ENCODE results near the gene SLCO2A1. TPM values are rescaled to one million over a fixed set of nuclear protein-coding genes. Genes with fewer than 3 reads are reported as not detected.

SLCO2A1 gene
- total and polyA plus RNA-seq, 2 of the 4 experiments (the other 2 are of a cell fraction): under 0.01 to 1.5 TPM

GRCh38 chr3:133926736-133927539 lies 102.8 kb downstream of the SLCO2A1 start:
- intact Hi-C loops (cut with micrococcal nuclease) (loop anchor here (1.0 to 5.0 kb wide), 2 partner anchors 108 to 1195 kb away; no protein-coding TSS in a partner anchor), dilution Hi-C loops (cut with HindIII; ENCODE audit: low sequenced_read_pairs, unreplicated experiment) (no loop called here), in situ Hi-C loops (cut with MboI; ENCODE audit: low sequenced_read_pairs) (loop anchor here (10.0 to 25.0 kb wide), 2 partner anchors 112 to 1190 kb away; no protein-coding TSS in a partner anchor)
- Histone ChIP-seq H4K20me1 (ENCODE audit: insufficient read depth, low read length) (no peaks in the 10 kb centered on the region), H4K5ac (ENCODE audit: low read depth, low read length) (no peak overlapping the region), H4K8ac (ENCODE audit: low read depth in 2 of 2, low read length in 2 of 2) (peak overlapping the region in 1 of 2 experiments; percentile 71; a peak in 1 of 4 replicates), H3K56ac (ENCODE audit: extremely low read depth, insufficient read depth, low read length) (no peak overlapping the region), H2BK15ac (ENCODE audit: low read depth, low read length) (no peak overlapping the region), H3K14ac (replicated peaks; ENCODE audit: low read depth, low read length) (peak overlapping the region; percentile 22; the same call in 1 of the 2 replicates), H3K36me3 (ENCODE audit: control insufficient read depth, insufficient read depth, low read length) (no peaks in the 10 kb centered on the region), H3K4me3 (ENCODE audit: insufficient read depth, low read depth, low read length) (peak overlapping the region; percentile 51), H3K4me1 (ENCODE audit: control insufficient read depth, insufficient read depth, low read length) (no peaks in the 10 kb centered on the region), H2BK20ac (ENCODE audit: low read depth, low read length) (no peak overlapping the region), H2BK5ac (ENCODE audit: low read depth, low read length, poor library complexity, severe bottlenecking) (no peak overlapping the region), H2AK9ac (replicated peaks; ENCODE audit: low read depth, low read length, poor library complexity) (peak overlapping the region; percentile 12), H3K4me2 (ENCODE audit: low read depth, low read length) (peak overlapping the region; percentile 70), H3K4ac (ENCODE audit: low read depth, low read length) (no peak overlapping the region), H2AFZ (replicated peaks; ENCODE audit: low read length, poor library complexity) (peak overlapping the region; percentile 90), H2AK5ac (ENCODE audit: low read depth, low read length) (no peak overlapping the region), H3K23ac (ENCODE audit: low read depth, low read length) (no peak overlapping the region), H3K9me3 (ENCODE audit: control insufficient read depth, insufficient read depth, low read length) (no peaks in the 10 kb centered on the region), H2BK120ac (ENCODE audit: low read depth, low read length) (peak overlapping the region; percentile 30; the same call in 1 of the 2 replicates), H3K27me3 (ENCODE audit: control insufficient read depth, insufficient read depth, low read length) (no peaks in the 10 kb centered on the region; the same call in 1 of the 2 replicates), H4K91ac (ENCODE audit: insufficient read depth, low read depth, low read length) (no peak overlapping the region), H3K27ac (ENCODE audit: insufficient read depth, low read length) (no peak overlapping the region; the same call in 1 of the 2 replicates), H3K79me1 (ENCODE audit: low read depth in 1 of 2, low read length in 2 of 2) (no peaks in the 10 kb centered on the region), H3K9me1 (ENCODE audit: insufficient read depth, low read length) (peaks cover 2% of the 10 kb centered on the region; the same call in 1 of the 2 replicates), H3K9ac (ENCODE audit: low read depth, low read length) (peak overlapping the region; percentile 33; the same call in 1 of the 2 replicates), H3K18ac (ENCODE audit: low read depth, low read length) (no peak overlapping the region)
- ChIA-PET CTCF (no interaction called here), POLR2A (ENCODE audit: unreplicated experiment) (no interaction called here)
- no TSS peak for BruUV-seq (replicated peaks)
- 58% methylated on average over 4 of the region's 34 CpGs; no CpG with 5 or more reads in 1 of the 2 experiments for WGBS, 2 experiments (ENCODE audit: extremely low coverage in 2 of 2, insufficient read length in 1 of 2)
- DNase-seq (no peak), ATAC-seq (ENCODE audit: low read depth) (peak; percentile 4)
- no peak for TF ChIP-seq BHLHE40 (IDR thresholded peaks at IDR 0.05; ENCODE audit: low read depth, low read length)
- TF ChIP-seq MXI1 (IDR thresholded peaks at IDR 0.05; ENCODE audit: borderline replicate concordance, low read depth, low read length): no peak
- TF ChIP-seq POLR2A (IDR thresholded peaks at IDR 0.05; ENCODE audit: low read depth, low read length): no peak
- TF ChIP-seq SMC3 (IDR thresholded peaks at IDR 0.05; ENCODE audit: low read depth, low read length): no peak
- no peak for TF ChIP-seq CHD1 (IDR thresholded peaks at IDR 0.05; ENCODE audit: low read depth, low read length)
- TF ChIP-seq ELK1 (IDR thresholded peaks at IDR 0.05; ENCODE audit: borderline replicate concordance, low read depth, low read length): no peak
- TF ChIP-seq USF2 (IDR thresholded peaks at IDR 0.05; ENCODE audit: low read depth, low read length): no peak
- TF ChIP-seq FOS (IDR thresholded peaks at IDR 0.05; ENCODE audit: low read depth, low read length): no peak
- TF ChIP-seq MAZ (IDR thresholded peaks at IDR 0.05; ENCODE audit: borderline replicate concordance, low read depth, low read length): no peak
- TF ChIP-seq NFE2L2 (IDR thresholded peaks at IDR 0.05; ENCODE audit: low read depth, low read length): no peak
- TF ChIP-seq RFX5 (IDR thresholded peaks at IDR 0.05; ENCODE audit: low read depth, low read length): no peak
- TF ChIP-seq RCOR1 (IDR thresholded peaks at IDR 0.05; ENCODE audit: insufficient replicate concordance, low read length): no peak
